ENCODE measurements around the gene ARL3. TPM values are rescaled to one million over a fixed set of nuclear protein-coding genes. Genes with fewer than 3 reads are reported as not detected.

The ARL3 gene
- total and polyA plus RNA-seq, 5 experiments from 2014 or later: 3.6 to 4.4 (median 3.8) TPM

- peak overlapping the region in 7 of 10 donors; percentile 8 to 94 (median 72) for H3K27ac Mint-ChIP-seq
- H3K9me3 Mint-ChIP-seq: no peaks in the 10 kb centered on the region
- ATAC-seq (no peak), DNase-seq (no peak)
- H3K27me3 Mint-ChIP-seq: no peaks in the 10 kb centered on the region
- peaks cover 25 to 64% (median 52%) of the 10 kb centered on the region in 4 donors for H3K4me1 Mint-ChIP-seq
- H3K4me3 Mint-ChIP-seq: peak overlapping the region; percentile 20 to 97 (median 80)
- H3K36me3 Mint-ChIP-seq: peaks cover 0 to 32% (median 0%) of the 10 kb centered on the region in 3 donors
- POLR2A ChIA-PET: interaction anchor here (0.7 to 4.5 kb wide), 4 partner anchors 40 to 534 kb away, joined by 5 to 89 read pairs (median 24); partner anchors contain the start of gene TRIM8
Observed at GRCh38 chr10:102715880-102716279, 1.7 kb upstream of the ARL3 start.

- ATAC-seq (peak; percentile 16 to 24), DNase-seq (peak in 9 of 10 donors; percentile 32 to 77 (median 38))
- Mint-ChIP-seq H3K9me3 (no peaks in the 10 kb centered on the region), H3K27ac (peak within 1 kb of the TSS; percentile 44 to 96 (median 91)), H3K4me1 (peaks cover 26 to 63% (median 50%) of the 10 kb centered on the region in 4 donors), H3K36me3 (peaks cover 0 to 25% (median 0%) of the 10 kb centered on the region in 3 donors), H3K4me3 (peak within 1 kb of the TSS; percentile 88 to 97 (median 92)), H3K27me3 (no peaks in the 10 kb centered on the region)
- POLR2A ChIA-PET: interaction anchor here (0.7 to 4.5 kb wide), 15 partner anchors 12 to 211 kb away, joined by 3 to 89 read pairs (median 6); partner anchors contain the start of genes CNNM2, TRIM8 and WBP1L
Observed at GRCh38 chr10:102714621-102715455, 641 bp upstream of the ARL3 start, which contains the start of gene SFXN2. SFXN2 (plus strand) TSS chr10:102714636; CDS start chr10:102726637, 12,001 bp downstream.

GRCh38 chr10:102713539-102713813, 721 bp downstream of the ARL3 start:
- peak in 1 of 10 donors; percentile 84 for DNase-seq
- no peaks in the 10 kb centered on the region for H3K9me3 Mint-ChIP-seq
- peaks cover 0 to 17% (median 0%) of the 10 kb centered on the region in 3 donors for H3K36me3 Mint-ChIP-seq
- H3K4me3 Mint-ChIP-seq: peak overlapping the region; percentile 88 to 97 (median 92)
- no peaks in the 10 kb centered on the region for H3K27me3 Mint-ChIP-seq
- POLR2A ChIA-PET: interaction anchor here (0.5 to 4.5 kb wide), 11 partner anchors 14 to 209 kb away, joined by 3 to 89 read pairs (median 9); partner anchors contain the start of genes TRIM8 and WBP1L
- H3K4me1 Mint-ChIP-seq: peaks cover 22 to 55% (median 45%) of the 10 kb centered on the region in 4 donors
- H3K27ac Mint-ChIP-seq: peak overlapping the region; percentile 44 to 96 (median 91)
- ATAC-seq: peak; percentile 62 to 70

GRCh38 chr10:102712843-102713538, 1.2 kb downstream of the ARL3 start:
- Mint-ChIP-seq H3K36me3 (peaks cover 0 to 15% (median 0%) of the 10 kb centered on the region in 3 donors), H3K4me3 (peak overlapping the region; percentile 88 to 97 (median 92)), H3K27ac (peak overlapping the region; percentile 44 to 96 (median 91)), H3K4me1 (peaks cover 22 to 50% (median 41%) of the 10 kb centered on the region in 4 donors), H3K27me3 (no peaks in the 10 kb centered on the region), H3K9me3 (no peaks in the 10 kb centered on the region)
- DNase-seq (no peak), ATAC-seq (no peak)
- POLR2A ChIA-PET: interaction anchor here (0.5 to 4.5 kb wide), 12 partner anchors 14 to 211 kb away, joined by 3 to 89 read pairs (median 8); partner anchors contain the start of genes ACTR1A, TRIM8 and WBP1L

- H3K27ac Mint-ChIP-seq: no peak overlapping the region
- H3K4me3 Mint-ChIP-seq: peak overlapping the region in 1 of 10 donors; percentile 14
- H3K9me3 Mint-ChIP-seq: no peaks in the 10 kb centered on the region
- peaks cover 0 to 6% (median 0%) of the 10 kb centered on the region in 3 donors for H3K36me3 Mint-ChIP-seq
- DNase-seq (no peak), ATAC-seq (no peak)
- no peaks in the 10 kb centered on the region for H3K27me3 Mint-ChIP-seq
- POLR2A ChIA-PET: interaction anchor here (0.7 to 4.5 kb wide), 5 partner anchors 35 to 210 kb away, joined by 3 to 89 read pairs (median 4); partner anchors contain the start of genes ACTR1A and TRIM8
- H3K4me1 Mint-ChIP-seq: peaks cover 22 to 45% (median 39%) of the 10 kb centered on the region in 4 donors
Observed at GRCh38 chr10:102712089-102712488, 2.1 kb downstream of the ARL3 start.

- H3K4me3 Mint-ChIP-seq: peak overlapping the region in 2 of 10 donors; percentile 12 to 14
- POLR2A ChIA-PET: interaction anchor here (1.4 kb wide), 1 partner anchor 65 kb away, joined by 3 read pairs; no protein-coding TSS in a partner anchor
Observed at GRCh38 chr10:102710609-102711008, 3.6 kb downstream of the ARL3 start.

GRCh38 chr10:102705531-102705930, 8.7 kb downstream of the ARL3 start:
- Mint-ChIP-seq H3K27ac (peak overlapping the region in 1 of 10 donors; percentile 21), H3K9me3 (no peaks in the 10 kb centered on the region), H3K27me3 (no peaks in the 10 kb centered on the region), H3K4me3 (no peak overlapping the region), H3K36me3 (peaks cover 0 to 10% (median 9%) of the 10 kb centered on the region in 3 donors), H3K4me1 (peaks cover 1 to 20% (median 20%) of the 10 kb centered on the region in 4 donors)
- POLR2A ChIA-PET: interaction anchor here (0.6 kb wide), 1 partner anchor 46 kb away, joined by 3 read pairs; no protein-coding TSS in a partner anchor
- DNase-seq (no peak), ATAC-seq (no peak)

More at GRCh38 chr10:102710609-102711008, 3.6 kb downstream of the ARL3 start:
- H3K27ac Mint-ChIP-seq: no peak overlapping the region
- peaks cover 15 to 41% (median 33%) of the 10 kb centered on the region in 4 donors for H3K4me1 Mint-ChIP-seq
- no peaks in the 10 kb centered on the region for H3K36me3 Mint-ChIP-seq
- H3K27me3 Mint-ChIP-seq: no peaks in the 10 kb centered on the region
- H3K9me3 Mint-ChIP-seq: no peaks in the 10 kb centered on the region
- no peak for ATAC-seq
- DNase-seq: no peak

- POLR2A ChIA-PET: interaction anchor here (0.6 kb wide), 1 partner anchor 46 kb away, joined by 3 read pairs; no protein-coding TSS in a partner anchor
Observed at GRCh38 chr10:102704915-102705314, 9.3 kb downstream of the ARL3 start.

GRCh38 chr10:102702742-102703141, 11.5 kb downstream of the ARL3 start:
- DNase-seq: no peak
- POLR2A ChIA-PET: interaction anchor here (1.2 kb wide), 1 partner anchor 56 kb away, joined by 6 read pairs; no protein-coding TSS in a partner anchor

More at GRCh38 chr10:102704915-102705314, 9.3 kb downstream of the ARL3 start:
- no peaks in the 10 kb centered on the region for H3K27me3 Mint-ChIP-seq
- DNase-seq (no peak), ATAC-seq (no peak)
- H3K4me3 Mint-ChIP-seq: no peak overlapping the region
- no peak overlapping the region for H3K27ac Mint-ChIP-seq
- peaks cover 0 to 20% (median 17%) of the 10 kb centered on the region in 4 donors for H3K4me1 Mint-ChIP-seq
- peaks cover 0 to 12% (median 9%) of the 10 kb centered on the region in 3 donors for H3K36me3 Mint-ChIP-seq
- H3K9me3 Mint-ChIP-seq: no peaks in the 10 kb centered on the region

GRCh38 chr10:102701796-102702195, 12.4 kb downstream of the ARL3 start:
- Mint-ChIP-seq H3K36me3 (peaks cover 7 to 38% (median 31%) of the 10 kb centered on the region in 3 donors), H3K27ac (no peak overlapping the region), H3K4me1 (peaks cover 2 to 13% (median 7%) of the 10 kb centered on the region in 4 donors), H3K4me3 (no peak overlapping the region), H3K27me3 (no peaks in the 10 kb centered on the region), H3K9me3 (no peaks in the 10 kb centered on the region)
- POLR2A ChIA-PET: no interaction called here
- no peak for DNase-seq
- no peak for ATAC-seq

More at GRCh38 chr10:102702742-102703141, 11.5 kb downstream of the ARL3 start:
- Mint-ChIP-seq H3K4me3 (no peak overlapping the region), H3K4me1 (peaks cover under 1 to 22% (median 15%) of the 10 kb centered on the region in 4 donors), H3K27ac (no peak overlapping the region), H3K36me3 (peaks cover 2 to 32% (median 26%) of the 10 kb centered on the region in 3 donors), H3K27me3 (no peaks in the 10 kb centered on the region), H3K9me3 (no peaks in the 10 kb centered on the region)
- no peak for ATAC-seq

GRCh38 chr10:102701272-102701671, 12.9 kb downstream of the ARL3 start:
- POLR2A ChIA-PET: no interaction called here
- peaks cover 2 to 11% (median 6%) of the 10 kb centered on the region in 4 donors for H3K4me1 Mint-ChIP-seq

GRCh38 chr10:102698894-102699293, 15.3 kb downstream of the ARL3 start:
- H3K36me3 Mint-ChIP-seq: peaks cover 7 to 54% (median 28%) of the 10 kb centered on the region in 3 donors
- POLR2A ChIA-PET: interaction anchor here (1.2 kb wide), 1 partner anchor 15 kb away, joined by 3 read pairs; the partner anchor contains the start of genes ARL3 and SFXN2

More at GRCh38 chr10:102701272-102701671, 12.9 kb downstream of the ARL3 start:
- H3K4me3 Mint-ChIP-seq: no peak overlapping the region
- DNase-seq (no peak), ATAC-seq (no peak)
- H3K27ac Mint-ChIP-seq: no peak overlapping the region
- peaks cover 7 to 43% (median 35%) of the 10 kb centered on the region in 3 donors for H3K36me3 Mint-ChIP-seq
- H3K27me3 Mint-ChIP-seq: no peaks in the 10 kb centered on the region
- no peaks in the 10 kb centered on the region for H3K9me3 Mint-ChIP-seq

More at GRCh38 chr10:102698894-102699293, 15.3 kb downstream of the ARL3 start:
- no peak for ATAC-seq
- no peak overlapping the region for H3K4me3 Mint-ChIP-seq
- peaks cover 0 to 2% (median under 1%) of the 10 kb centered on the region in 4 donors for H3K4me1 Mint-ChIP-seq
- DNase-seq: no peak
- H3K27me3 Mint-ChIP-seq: no peaks in the 10 kb centered on the region
- H3K9me3 Mint-ChIP-seq: no peaks in the 10 kb centered on the region
- H3K27ac Mint-ChIP-seq: peak overlapping the region in 1 of 10 donors; percentile 12
